ENCODE results near the gene AURKA. TPM values are rescaled to one million over a fixed set of nuclear protein-coding genes. Genes with fewer than 3 reads are reported as not detected.
A peak's percentile ranks its signal among the peaks of the same experiment; 100 is the strongest.

AURKA gene
- total and polyA plus RNA-seq, 9 of the 15 experiments (the other 6 are each of a cell fraction or from before 2014, with no cell fraction given): 72.7 to 162 (median 113) TPM

- TF ChIP-seq FOXJ2 (tag; IDR thresholded peaks at IDR 0.05) (peak; percentile 51; the same call in 1 of the 2 replicates), SIX5 (IDR thresholded peaks at IDR 0.05; ENCODE audit: borderline replicate concordance in 1 of 2, insufficient read depth in 1 of 2, low read depth in 1 of 2, low read length in 2 of 2) (no peak), CCAR2 (IDR thresholded peaks at IDR 0.05; ENCODE audit: low read depth, low read length) (no peak), SRSF7 (optimal IDR thresholded peaks at IDR 0.05; ENCODE audit: low read depth, low read length) (no peak), ZC3H8 (IDR thresholded peaks at IDR 0.05) (no peak), REST (IDR thresholded peaks at IDR 0.05; ENCODE audit: borderline replicate concordance) (peak; percentile 60; the same call in 1 of the 2 replicates), REST (CRISPR knock-in tag; IDR thresholded peaks at IDR 0.05; ENCODE audit: low read depth) (0 out of 2 replicates have a peak, but pooled peaks have one; percentile 33), TBP (optimal IDR thresholded peaks at IDR 0.05; ENCODE audit: low read depth, low read length) (no peak), ESRRA (IDR thresholded peaks at IDR 0.05; ENCODE audit: borderline replicate concordance, low read depth) (peak; percentile 56; the same call in 1 of the 2 replicates), MTA1 (IDR thresholded peaks at IDR 0.05; ENCODE audit: borderline replicate concordance) (peak; percentile 74; the same call in 1 of the 2 replicates), ZNF699 (CRISPR knock-in tag; IDR thresholded peaks at IDR 0.05; ENCODE audit: insufficient replicate concordance) (no peak), HDAC1 (IDR thresholded peaks at IDR 0.05) (peak; percentile 38 to 87; a peak in 2 of 4 replicates), ZC3H4 (CRISPR knock-in tag; IDR thresholded peaks at IDR 0.05; ENCODE audit: borderline replicate concordance) (no peak), KDM1A (IDR thresholded peaks at IDR 0.05) (peak; percentile 84 to 86), ZSCAN32 (CRISPR knock-in tag; IDR thresholded peaks at IDR 0.05) (no peak), SNRNP70 (optimal IDR thresholded peaks at IDR 0.05; ENCODE audit: low read depth, low read length) (no peak), ZNF263 (CRISPR knock-in tag; IDR thresholded peaks at IDR 0.05; ENCODE audit: borderline replicate concordance) (no peak), ZNF143 (CRISPR knock-in tag; IDR thresholded peaks at IDR 0.05) (no peak)
- TF ChIP-seq, protein P1, sequence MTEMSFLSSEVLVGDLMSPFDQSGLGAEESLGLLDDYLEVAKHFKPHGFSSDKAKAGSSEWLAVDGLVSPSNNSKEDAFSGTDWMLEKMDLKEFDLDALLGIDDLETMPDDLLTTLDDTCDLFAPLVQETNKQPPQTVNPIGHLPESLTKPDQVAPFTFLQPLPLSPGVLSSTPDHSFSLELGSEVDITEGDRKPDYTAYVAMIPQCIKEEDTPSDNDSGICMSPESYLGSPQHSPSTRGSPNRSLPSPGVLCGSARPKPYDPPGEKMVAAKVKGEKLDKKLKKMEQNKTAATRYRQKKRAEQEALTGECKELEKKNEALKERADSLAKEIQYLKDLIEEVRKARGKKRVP (CRISPR knock-in tag; IDR thresholded peaks at IDR 0.05): no peak; the same call in none of the 2 replicates
Observed at GRCh38 chr20:56362833-56363413, 29.1 kb downstream of the AURKA start (continued).

Measured in K562 (cell line).